HepG2 (cell line): ENCODE results near the gene MADCAM1. TPM values are rescaled to one million over a fixed set of nuclear protein-coding genes. Genes with fewer than 3 reads are reported as not detected.

Experiments used
- ATF3 ChIP-seq: sonication (generic); formaldehyde crosslinking; IDR thresholded peaks from 2 replicates; pipeline ENCODE4 v1.4.0; 2020; ENCODE audit warnings: missing genetic modification reagents
- ATF7 ChIP-seq, 2 experiments: fragments of 450-650 bp in 1 of 2; sonication (generic) in 1 of 2; formaldehyde crosslinking in 1 of 2; IDR thresholded peaks; 2 replicates each; pipeline versions ENCODE4 v1.4.0 to v1.6.1; 2016 to 2020; ENCODE audit warnings: antibody characterized with exemption in 1 of 2, mild to moderate bottlenecking in 1 of 2, missing genetic modification reagents in 1 of 2
- CC2D1A ChIP-seq: sonication (generic); formaldehyde crosslinking; IDR thresholded peaks from 2 replicates; pipeline ENCODE4 v1.8.1; 2023; ENCODE audit warnings: mild to moderate bottlenecking, missing genetic modification reagents
- ERF ChIP-seq: IDR thresholded peaks from 2 replicates; pipeline ENCODE4 v1.6.1; 2018; ENCODE audit warnings: missing biosample characterization, missing genetic modification reagents
- GABPB1 ChIP-seq: IDR thresholded peaks from 2 replicates; pipeline ENCODE4 v1.6.1; 2016; ENCODE audit warnings: mild to moderate bottlenecking, missing genetic modification reagents, moderate library complexity, missing compliant biosample characterization
- KLF6 ChIP-seq: IDR thresholded peaks from 2 replicates; pipeline ENCODE4 v1.8.0; 2016; ENCODE audit warnings: missing biosample characterization, missing genetic modification reagents
- MED8 ChIP-seq: sonication (generic); formaldehyde crosslinking; IDR thresholded peaks from 2 replicates; pipeline ENCODE4 v1.8.1; 2023; ENCODE audit warnings: mild to moderate bottlenecking, missing genetic modification reagents; ENCODE audit not compliant: insufficient replicate concordance
- MTA3 ChIP-seq: sonication (generic); formaldehyde crosslinking; IDR thresholded peaks from 2 replicates; pipeline ENCODE4 v1.4.0; 2020; ENCODE audit warnings: missing genetic modification reagents
- MXD1 ChIP-seq: sonication (generic); formaldehyde crosslinking; IDR thresholded peaks from 2 replicates; pipeline ENCODE4 v1.4.0; 2020; ENCODE audit warnings: mild to moderate bottlenecking, missing genetic modification reagents
- NFRKB ChIP-seq: fragments of 450-650 bp; IDR thresholded peaks from 2 replicates; pipeline ENCODE4 v1.6.1; 2017
- PAF1 ChIP-seq: IDR thresholded peaks from 2 replicates; pipeline ENCODE4 v1.6.1; 2016; ENCODE audit warnings: missing genetic modification reagents, missing compliant biosample characterization
- PPARG ChIP-seq: conservative IDR thresholded peaks from 2 replicates; pipeline ENCODE4 v1.6.1; 2016; ENCODE audit warnings: missing biosample characterization, missing genetic modification reagents
- PRMT3 ChIP-seq: sonication (generic); formaldehyde crosslinking; IDR thresholded peaks from 2 replicates; pipeline ENCODE4 v1.8.1; 2022; ENCODE audit warnings: low read depth, mild to moderate bottlenecking, moderate library complexity, missing genetic modification reagents, borderline replicate concordance
- PRPF4 ChIP-seq: fragments of 200-400 bp; formaldehyde crosslinking; IDR thresholded peaks from 2 replicates; pipeline ENCODE4 v1.6.1; 2016; ENCODE audit warnings: low read length, low read depth; ENCODE audit not compliant: poor library complexity, severe bottlenecking
- RCOR2 ChIP-seq: IDR thresholded peaks from 2 replicates; pipeline ENCODE4 v1.6.1; 2016; ENCODE audit warnings: missing biosample characterization, missing genetic modification reagents
- RNF2 ChIP-seq: fragments of 450-650 bp; conservative IDR thresholded peaks from 2 replicates; pipeline ENCODE4 v1.6.1; 2016; ENCODE audit warnings: low read depth
- SMARCE1 ChIP-seq: fragments of 450-650 bp; IDR thresholded peaks from 2 replicates; pipeline ENCODE4 v1.6.1; 2017; ENCODE audit warnings: borderline replicate concordance
- SNRNP70 ChIP-seq: fragments of 200-400 bp; formaldehyde crosslinking; IDR thresholded peaks from 2 replicates; pipeline ENCODE4 v1.6.1; 2017; ENCODE audit warnings: mild to moderate bottlenecking, low read depth, low read length, moderate library complexity
- ZBED4 ChIP-seq: sonication (generic); formaldehyde crosslinking; IDR thresholded peaks from 2 replicates; pipeline ENCODE4 v1.4.0; 2020; ENCODE audit warnings: missing genetic modification reagents, borderline replicate concordance
- ZFP1 ChIP-seq: IDR thresholded peaks from 2 replicates; pipeline ENCODE4 v1.6.1; 2016
- ZFP90 ChIP-seq: sonication (generic); formaldehyde crosslinking; IDR thresholded peaks from 2 replicates; pipeline ENCODE4 v1.8.0; 2022; ENCODE audit warnings: missing genetic modification reagents, mild to moderate bottlenecking, inconsistent platforms, borderline replicate concordance
- ZNF12 ChIP-seq: sonication (generic); formaldehyde crosslinking; IDR thresholded peaks from 2 replicates; pipeline ENCODE4 v1.5.0; 2020; ENCODE audit warnings: missing genetic modification reagents
- ZNF124 ChIP-seq: sonication (generic); formaldehyde crosslinking; IDR thresholded peaks from 2 replicates; pipeline ENCODE4 v1.4.0; 2020; ENCODE audit warnings: missing genetic modification reagents
- ZNF546 ChIP-seq: sonication (generic); formaldehyde crosslinking; conservative IDR thresholded peaks from 2 replicates; pipeline ENCODE4 v1.8.1; 2023; ENCODE audit warnings: mild to moderate bottlenecking, missing genetic modification reagents
- ZNF619 ChIP-seq: sonication (generic); formaldehyde crosslinking; IDR thresholded peaks from 2 replicates; pipeline ENCODE4 v1.4.0; 2020; ENCODE audit warnings: mild to moderate bottlenecking, missing genetic modification reagents
- ZNF678 ChIP-seq: sonication (generic); formaldehyde crosslinking; IDR thresholded peaks from 2 replicates; pipeline ENCODE4 v1.4.0; 2020; ENCODE audit warnings: mild to moderate bottlenecking, missing genetic modification reagents
- ZNF709 ChIP-seq: sonication (generic); formaldehyde crosslinking; IDR thresholded peaks from 2 replicates; pipeline ENCODE4 v1.5.0; 2020; ENCODE audit warnings: mild to moderate bottlenecking, missing genetic modification reagents
- ZZZ3 ChIP-seq: sonication (generic); formaldehyde crosslinking; IDR thresholded peaks from 2 replicates; pipeline ENCODE4 v1.4.0; 2020; ENCODE audit warnings: missing genetic modification reagents, mild to moderate bottlenecking, borderline replicate concordance
- polyA plus RNA-seq, 8 experiments: library from polyadenylated mRNA; depleted of rRNA in 3 of 8; stranded (reverse) in 7 of 8; unstranded in 1 of 8; fragments of >200 nt; fragmentation: Illumina TruSeq in 4 of 8; extraction: Trizol in 4 of 8; gene quantifications; 2 replicates each; pipeline versions ENCODE4 v1.2.1 to v1.2.3, GENCODE V29; 2011 to 2016; ENCODE audit warnings: low read depth in 4 of 8, missing spikeins in 1 of 8, mixed read lengths in 1 of 8; ENCODE audit not compliant: insufficient read depth in 1 of 8
- total RNA-seq, 5 experiments: library from RNA; depleted of rRNA; stranded (reverse); fragments of >200 nt; fragmentation: Illumina TruSeq; extraction: Trizol; gene quantifications; 2 replicates each; pipeline ENCODE4 v1.2.3, GENCODE V29; 2016; ENCODE audit warnings: low read depth in 1 of 5

Gene MADCAM1
- total and polyA plus RNA-seq, 2 of the 13 experiments (the other 11 are each of a cell fraction or from before 2014, with no cell fraction given), result 0.29 to 0.33 TPM

GRCh38 chr19:507286-508203 lies 11.3 kb downstream of the MADCAM1 start, which contains the start of gene TPGS1 (continued):
- TF ChIP-seq ZNF124 (CRISPR knock-in tag), result peak; percentile 28; the same call in 1 of the 2 replicates
- TF ChIP-seq RCOR2 (CRISPR knock-in tag), result 0 out of 2 replicates have a peak, but pooled peaks have one; percentile 26
- no peak for TF ChIP-seq PRMT3 (CRISPR knock-in tag)
- no peak for TF ChIP-seq ZFP1 (CRISPR knock-in tag)
- TF ChIP-seq ZNF619 (CRISPR knock-in tag), result no peak
- no peak; the same call in 1 of the 2 replicates for TF ChIP-seq ZNF709
- TF ChIP-seq SNRNP70, result no peak
- no peak for TF ChIP-seq ZBED4
- TF ChIP-seq SMARCE1, result no peak
- no peak for TF ChIP-seq MED8 (CRISPR knock-in tag)
- no peak for TF ChIP-seq ATF3 (CRISPR knock-in tag)
- peak; percentile 94 for TF ChIP-seq NFRKB
- no peak for TF ChIP-seq PRPF4
- peak; percentile 55; the same call in 1 of the 2 replicates for TF ChIP-seq MXD1 (CRISPR knock-in tag)
- TF ChIP-seq ERF (CRISPR knock-in tag), result peak; percentile 59; the same call in 1 of the 2 replicates
- no peak for TF ChIP-seq ZNF678
- no peak for TF ChIP-seq RNF2
- TF ChIP-seq ZFP90 (CRISPR knock-in tag), result 0 out of 2 replicates have a peak, but pooled peaks have one; percentile 4
- peak; percentile 97 for TF ChIP-seq GABPB1
- TF ChIP-seq ZZZ3 (CRISPR knock-in tag), result no peak
- TF ChIP-seq ATF7 (IDR thresholded peaks at IDR 0.05), result no peak
- no peak for TF ChIP-seq ATF7 (CRISPR knock-in tag; IDR thresholded peaks at IDR 0.05)
- TF ChIP-seq ZNF12 (CRISPR knock-in tag), result no peak
- 0 out of 2 replicates have a peak, but pooled peaks have one; percentile 40 for TF ChIP-seq PPARG
- no peak for TF ChIP-seq KLF6 (CRISPR knock-in tag)
- no peak for TF ChIP-seq PAF1
- peak; percentile 85 for TF ChIP-seq ZNF546 (CRISPR knock-in tag)
- TF ChIP-seq CC2D1A (CRISPR knock-in tag), result no peak
- no peak for TF ChIP-seq MTA3
